Vagina (tissue), 2 donors: ENCODE measurements around the gene TPSAB1.

Experiments
- POLR2A ChIP-seq, 2 donors: fragments of 450-650 bp; IDR thresholded peaks; one replicate each; pipeline ENCODE4 v1.6.1; 2017; ENCODE audit warnings: antibody characterized with exemption in 2 of 2, mild to moderate bottlenecking in 2 of 2, moderate library complexity in 2 of 2
- TF ChIP-seq, protein P1 (sequence below), 3 experiments: fragments of 450-650 bp in 2 of 3; fragments of 200-600 bp in 1 of 3; sonication (generic) in 1 of 3; IDR thresholded peaks; one replicate each; pipeline ENCODE4 v1.5.1; 2017 to 2019; ENCODE audit warnings: antibody characterized with exemption in 3 of 3, mild to moderate bottlenecking in 2 of 3, moderate library complexity in 2 of 3

DNA sequence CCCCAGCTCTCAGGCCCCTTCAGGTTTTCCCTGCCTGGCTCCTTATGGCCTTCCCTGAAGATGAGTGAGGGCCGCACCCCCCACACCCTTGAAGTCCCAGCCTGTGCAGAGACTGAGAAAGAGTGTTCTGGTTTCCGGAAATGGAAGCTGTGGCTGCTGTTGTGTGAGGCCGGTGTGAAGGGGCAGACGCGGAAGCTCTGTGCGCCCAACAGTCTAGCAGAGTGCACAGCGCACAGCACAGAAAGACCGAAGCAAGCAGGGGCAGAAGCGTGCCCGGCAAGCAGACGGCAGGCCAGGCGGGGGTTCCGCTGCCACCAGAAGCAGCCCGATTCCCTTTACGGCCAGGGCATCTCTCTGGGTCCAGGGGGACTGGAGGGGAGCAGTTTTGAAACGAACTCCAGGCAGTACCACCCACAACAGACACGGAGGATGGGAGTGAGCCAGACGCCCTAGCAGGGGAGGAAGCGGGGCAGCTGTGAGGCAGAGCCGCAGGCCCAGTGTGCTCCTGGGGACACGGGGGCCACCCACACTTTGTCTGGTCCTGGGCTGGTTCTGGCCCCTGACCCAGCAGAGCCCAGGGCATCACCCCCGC is 32.2 kb upstream of the TPSAB1 start:
- TF ChIP-seq, protein P1, sequence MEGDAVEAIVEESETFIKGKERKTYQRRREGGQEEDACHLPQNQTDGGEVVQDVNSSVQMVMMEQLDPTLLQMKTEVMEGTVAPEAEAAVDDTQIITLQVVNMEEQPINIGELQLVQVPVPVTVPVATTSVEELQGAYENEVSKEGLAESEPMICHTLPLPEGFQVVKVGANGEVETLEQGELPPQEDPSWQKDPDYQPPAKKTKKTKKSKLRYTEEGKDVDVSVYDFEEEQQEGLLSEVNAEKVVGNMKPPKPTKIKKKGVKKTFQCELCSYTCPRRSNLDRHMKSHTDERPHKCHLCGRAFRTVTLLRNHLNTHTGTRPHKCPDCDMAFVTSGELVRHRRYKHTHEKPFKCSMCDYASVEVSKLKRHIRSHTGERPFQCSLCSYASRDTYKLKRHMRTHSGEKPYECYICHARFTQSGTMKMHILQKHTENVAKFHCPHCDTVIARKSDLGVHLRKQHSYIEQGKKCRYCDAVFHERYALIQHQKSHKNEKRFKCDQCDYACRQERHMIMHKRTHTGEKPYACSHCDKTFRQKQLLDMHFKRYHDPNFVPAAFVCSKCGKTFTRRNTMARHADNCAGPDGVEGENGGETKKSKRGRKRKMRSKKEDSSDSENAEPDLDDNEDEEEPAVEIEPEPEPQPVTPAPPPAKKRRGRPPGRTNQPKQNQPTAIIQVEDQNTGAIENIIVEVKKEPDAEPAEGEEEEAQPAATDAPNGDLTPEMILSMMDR (IDR thresholded peaks at IDR 0.05) = no peak
- TF ChIP-seq POLR2A (IDR thresholded peaks at IDR 0.05) = no peak
